NCI-H2107 treated with DMSO at 0.1 percent for 48 hours (cell line): ENCODE measurements around the gene TMCO1.
A peak's percentile ranks its signal among the peaks of the same experiment; 100 is the strongest.
"Not testable (repeated sequence)": the region's sequence is repeated elsewhere in the genome, so short reads cannot be mapped to it uniquely, and the experiment has no call there.

Source experiments
- DNase-seq: peaks from one replicate; lab custom pipeline; 2025; ENCODE audit not compliant: unreplicated experiment; lab: John Stamatoyannopoulos, UW

TMCO1 gene

GRCh38 chr1:165747632-165748447 lies 20.8 kb downstream of the TMCO1 start:
- DNase-seq, result no peak

GRCh38 chr1:165744913-165745312 lies 23.8 kb downstream of the TMCO1 start:
- DNase-seq, result not testable (repeated sequence)

- no peak for DNase-seq
Measured at GRCh38 chr1:165742194-165742593, 26.5 kb downstream of the TMCO1 start.

- peak; percentile 42 for DNase-seq
Measured at GRCh38 chr1:165738794-165739193, 29.9 kb downstream of the TMCO1 start.

- no peak for DNase-seq
Measured at GRCh38 chr1:165737196-165737595, 31.5 kb downstream of the TMCO1 start.

GRCh38 chr1:165734906-165735305 lies 33.8 kb downstream of the TMCO1 start:
- no peak for DNase-seq

- no peak for DNase-seq
Measured at GRCh38 chr1:165726841-165727240, 41.8 kb downstream of the TMCO1 start.

- no peak for DNase-seq
Measured at GRCh38 chr1:165726169-165726568, 42.5 kb downstream of the TMCO1 start.

- DNase-seq, result peak; percentile 76
Measured at GRCh38 chr1:165717918-165718515, 50.7 kb downstream of the TMCO1 start.

GRCh38 chr1:165716265-165717051 lies 52.2 kb downstream of the TMCO1 start:
- DNase-seq, result not testable (repeated sequence)

- no peak for DNase-seq
Measured at GRCh38 chr1:165712764-165713163, 55.9 kb downstream of the TMCO1 start.

GRCh38 chr1:165707984-165708706 lies 60.5 kb downstream of the TMCO1 start:
- DNase-seq, result no peak

- DNase-seq, result no peak
Measured at GRCh38 chr1:165703648-165704047, 65.0 kb downstream of the TMCO1 start.

GRCh38 chr1:165701922-165702321 lies 66.7 kb downstream of the TMCO1 start:
- DNase-seq, result not testable (repeated sequence)

- no peak for DNase-seq
Measured at GRCh38 chr1:165699577-165699976, 69.1 kb downstream of the TMCO1 start.

GRCh38 chr1:165698761-165699052 lies 70.0 kb downstream of the TMCO1 start:
- no peak for DNase-seq

- peak; percentile 94 for DNase-seq
Measured at GRCh38 chr1:165697881-165698760, 70.5 kb downstream of the TMCO1 start, which contains the start of gene ALDH9A1. TSS of gene ALDH9A1 (minus strand) at chr1:165698562. CDS start at chr1:165698558, 4 bp downstream.

- DNase-seq, result no peak
Measured at GRCh38 chr1:165697491-165697880, 71.2 kb downstream of the TMCO1 start.

- DNase-seq, result no peak
Measured at GRCh38 chr1:165696625-165697100, 72.0 kb downstream of the TMCO1 start.

- DNase-seq, result no peak
Measured at GRCh38 chr1:165695031-165695430, 73.6 kb downstream of the TMCO1 start.
